ENCODE data around the gene ROCK2. TPM values are rescaled to one million over a fixed set of nuclear protein-coding genes. Genes with fewer than 3 reads are reported as not detected.

The ROCK2 gene
- total RNA-seq, 4 donors from 2014 or later = 18.0 to 34.8 (median 23.2) TPM

GRCh38 chr2:11208083-11208482 is 136.4 kb downstream of the ROCK2 start:
- intact Hi-C loops (cut with DNase I; ENCODE audit: low total_unique reads) = no loop called here
- no peak overlapping the region for H3K4me3 ChIP-seq (ENCODE audit: low read depth, poor library complexity, severe bottlenecking)
- no peak for DNase-seq (ENCODE audit: low spot score in 2 of 2)
- TF ChIP-seq CTCF (IDR thresholded peaks at IDR 0.05) (no peak), POLR2A (IDR thresholded peaks at IDR 0.05) (no peak)

GRCh38 chr2:11203480-11203879 is 141.0 kb downstream of the ROCK2 start:
- 74 to 80% methylated on average over 3 of the region's 3 CpGs for WGBS, 2 donors
- TF ChIP-seq CTCF (IDR thresholded peaks at IDR 0.05) = no peak
- TF ChIP-seq POLR2A (IDR thresholded peaks at IDR 0.05) = no peak
- intact Hi-C loops (cut with DNase I; ENCODE audit: low total_unique reads) = no loop called here
- no peak for DNase-seq (ENCODE audit: low spot score in 2 of 2)
- no peak overlapping the region for H3K4me3 ChIP-seq (ENCODE audit: low read depth, poor library complexity, severe bottlenecking)

- WGBS, 2 donors = 80% methylated on average over 5 of the region's 5 CpGs
- DNase-seq (ENCODE audit: low spot score in 2 of 2) = no peak
- intact Hi-C loops (cut with DNase I; ENCODE audit: low total_unique reads) = no loop called here
Measured at GRCh38 chr2:11201969-11202368, 142.5 kb downstream of the ROCK2 start.

GRCh38 chr2:11200651-11201050 is 143.8 kb downstream of the ROCK2 start:
- WGBS, 2 donors = 94 to 96% methylated on average over 2 of the region's 2 CpGs
- no peak overlapping the region for H3K4me3 ChIP-seq (ENCODE audit: low read depth, poor library complexity, severe bottlenecking)
- DNase-seq (ENCODE audit: low spot score in 2 of 2) = no peak
- TF ChIP-seq CTCF (IDR thresholded peaks at IDR 0.05) (no peak), POLR2A (IDR thresholded peaks at IDR 0.05) (no peak)
- intact Hi-C loops (cut with DNase I; ENCODE audit: low total_unique reads) = no loop called here

More at GRCh38 chr2:11201969-11202368, 142.5 kb downstream of the ROCK2 start:
- TF ChIP-seq POLR2A (IDR thresholded peaks at IDR 0.05) = no peak
- TF ChIP-seq CTCF (IDR thresholded peaks at IDR 0.05) = no peak
- H3K4me3 ChIP-seq (ENCODE audit: low read depth, poor library complexity, severe bottlenecking) = no peak overlapping the region

- DNase-seq (ENCODE audit: low spot score in 2 of 2) = no peak
- intact Hi-C loops (cut with DNase I; ENCODE audit: low total_unique reads) = no loop called here
- 85 to 88% methylated on average over 3 of the region's 3 CpGs for WGBS, 2 donors
- no peak overlapping the region for H3K4me3 ChIP-seq (ENCODE audit: low read depth, poor library complexity, severe bottlenecking)
- TF ChIP-seq POLR2A (IDR thresholded peaks at IDR 0.05) (no peak), CTCF (IDR thresholded peaks at IDR 0.05) (no peak)
Measured at GRCh38 chr2:11196246-11196645, 148.2 kb downstream of the ROCK2 start.

- intact Hi-C loops (cut with DNase I; ENCODE audit: low total_unique reads) = no loop called here
- no peak for TF ChIP-seq CTCF (IDR thresholded peaks at IDR 0.05)
- no peak for TF ChIP-seq POLR2A (IDR thresholded peaks at IDR 0.05)
- 90 to 94% methylated on average over 2 of the region's 2 CpGs for WGBS, 2 donors
- DNase-seq (ENCODE audit: low spot score in 2 of 2) = no peak
- H3K4me3 ChIP-seq (ENCODE audit: low read depth, poor library complexity, severe bottlenecking) = no peak overlapping the region
Measured at GRCh38 chr2:11187731-11188130, 156.7 kb downstream of the ROCK2 start.
